DMS 273 (cell line): ENCODE measurements around the gene EEPD1.
"Not testable (repeated sequence)": the region's sequence is repeated elsewhere in the genome, so short reads cannot be mapped to it uniquely, and the experiment has no call there.

Experiments
- DNase-seq: peaks from one replicate; lab custom pipeline; 2025; ENCODE audit not compliant: unreplicated experiment; lab: John Stamatoyannopoulos, UW

Gene EEPD1

GRCh38 chr7:36214608-36215456, 61.8 kb downstream of the EEPD1 start:
- no peak for DNase-seq

- DNase-seq: no peak
Measured at GRCh38 chr7:36215457-36215765, 62.4 kb downstream of the EEPD1 start.

GRCh38 chr7:36216063-36216684, 63.1 kb downstream of the EEPD1 start:
- DNase-seq: no peak

- no peak for DNase-seq
Measured at GRCh38 chr7:36217211-36217960, 64.3 kb downstream of the EEPD1 start.

GRCh38 chr7:36217961-36218284, 64.9 kb downstream of the EEPD1 start:
- no peak for DNase-seq

GRCh38 chr7:36219429-36219828, 66.4 kb downstream of the EEPD1 start:
- no peak for DNase-seq

- DNase-seq: no peak
Measured at GRCh38 chr7:36223851-36224250, 70.8 kb downstream of the EEPD1 start.

GRCh38 chr7:36224934-36225858, 72.1 kb downstream of the EEPD1 start:
- DNase-seq: peak; percentile 29

- DNase-seq: no peak
Measured at GRCh38 chr7:36226151-36226550, 73.1 kb downstream of the EEPD1 start.

- no peak for DNase-seq
Measured at GRCh38 chr7:36227223-36227622, 74.2 kb downstream of the EEPD1 start.

GRCh38 chr7:36228039-36228438, 75.0 kb downstream of the EEPD1 start:
- DNase-seq: no peak

- no peak for DNase-seq
Measured at GRCh38 chr7:36231406-36231805, 78.4 kb downstream of the EEPD1 start.

GRCh38 chr7:36232555-36232954, 79.5 kb downstream of the EEPD1 start:
- no peak for DNase-seq

- no peak for DNase-seq
Measured at GRCh38 chr7:36232971-36233550, 80.0 kb downstream of the EEPD1 start.

- no peak for DNase-seq
Measured at GRCh38 chr7:36236073-36236472, 83.0 kb downstream of the EEPD1 start.

GRCh38 chr7:36238138-36238537, 85.1 kb downstream of the EEPD1 start:
- no peak for DNase-seq

GRCh38 chr7:36243356-36243755, 90.3 kb downstream of the EEPD1 start:
- not testable (repeated sequence) for DNase-seq

- DNase-seq: not testable (repeated sequence)
Measured at GRCh38 chr7:36244001-36244400, 90.9 kb downstream of the EEPD1 start.

GRCh38 chr7:36244429-36244828, 91.4 kb downstream of the EEPD1 start:
- no peak for DNase-seq

GRCh38 chr7:36245684-36246299, 92.7 kb downstream of the EEPD1 start:
- DNase-seq: no peak
